Measurements from ENCODE around the gene NPAS3. TPM values are rescaled to one million over a fixed set of nuclear protein-coding genes. Genes with fewer than 3 reads are reported as not detected.

NPAS3 gene
- total RNA-seq, 1 donor, result 0.36 TPM

GRCh38 chr14:33402604-33403003 lies 463.9 kb downstream of the NPAS3 start:
- no peak overlapping the region for H3K4me3 ChIP-seq (ENCODE audit: low read depth, low read length)
- no peak for DNase-seq (ENCODE audit: low read depth)
- TF ChIP-seq CTCF (IDR thresholded peaks at IDR 0.05; ENCODE audit: insufficient read depth, low read length), result no peak

- TF ChIP-seq CTCF (IDR thresholded peaks at IDR 0.05; ENCODE audit: insufficient read depth, low read length), result no peak
- H3K4me3 ChIP-seq (ENCODE audit: low read depth, low read length), result no peak overlapping the region
- peak; percentile 82 for DNase-seq (ENCODE audit: low read depth)
Measured at GRCh38 chr14:33404054-33404453, 465.4 kb downstream of the NPAS3 start.

GRCh38 chr14:33404964-33405574 lies 466.4 kb downstream of the NPAS3 start:
- no peak for DNase-seq (ENCODE audit: low read depth)
- H3K4me3 ChIP-seq (ENCODE audit: low read depth, low read length), result no peak overlapping the region
- TF ChIP-seq CTCF (IDR thresholded peaks at IDR 0.05; ENCODE audit: insufficient read depth, low read length), result no peak

- no peak overlapping the region for H3K4me3 ChIP-seq (ENCODE audit: low read depth, low read length)
- no peak for DNase-seq (ENCODE audit: low read depth)
- no peak for TF ChIP-seq CTCF (IDR thresholded peaks at IDR 0.05; ENCODE audit: insufficient read depth, low read length)
Measured at GRCh38 chr14:33406766-33407165, 468.1 kb downstream of the NPAS3 start.

GRCh38 chr14:33408291-33408690 lies 469.6 kb downstream of the NPAS3 start:
- DNase-seq (ENCODE audit: low read depth), result no peak
- no peak overlapping the region for H3K4me3 ChIP-seq (ENCODE audit: low read depth, low read length)
- no peak for TF ChIP-seq CTCF (IDR thresholded peaks at IDR 0.05; ENCODE audit: insufficient read depth, low read length)

- no peak for DNase-seq (ENCODE audit: low read depth)
- no peak overlapping the region for H3K4me3 ChIP-seq (ENCODE audit: low read depth, low read length)
- no peak for TF ChIP-seq CTCF (IDR thresholded peaks at IDR 0.05; ENCODE audit: insufficient read depth, low read length)
Measured at GRCh38 chr14:33412450-33412849, 473.8 kb downstream of the NPAS3 start.

- no peak for TF ChIP-seq CTCF (IDR thresholded peaks at IDR 0.05; ENCODE audit: insufficient read depth, low read length)
- DNase-seq (ENCODE audit: low read depth), result no peak
- H3K4me3 ChIP-seq (ENCODE audit: low read depth, low read length), result no peak overlapping the region
Measured at GRCh38 chr14:33413381-33413780, 474.7 kb downstream of the NPAS3 start.
